ENCODE measurements around the gene ISY1. TPM values are rescaled to one million over a fixed set of nuclear protein-coding genes. Genes with fewer than 3 reads are reported as not detected.

Gene ISY1
- total and polyA plus RNA-seq, 8 donors: 29.1 to 60.0 (median 49.5) TPM

- no peaks in the 10 kb centered on the region for H3K36me3 ChIP-seq
- H3K4me1 ChIP-seq: peaks cover 6 to 10% of the 10 kb centered on the region in 2 donors
- intact Hi-C loops (cut with DNase I): no loop called here
- no peak overlapping the region for H3K27ac ChIP-seq
- ATAC-seq: no peak
- H3K9me3 ChIP-seq: no peaks in the 10 kb centered on the region
- no peaks in the 10 kb centered on the region for H3K27me3 ChIP-seq
- no peak for DNase-seq
- no peak for TF ChIP-seq CTCF (IDR thresholded peaks at IDR 0.05)
- no peak overlapping the region for H3K4me3 ChIP-seq
These were observed 75.0 kb downstream of the ISY1 start for GRCh38 chr3:129085818-129086217.

- no peak overlapping the region for H3K27ac ChIP-seq
- TF ChIP-seq CTCF (IDR thresholded peaks at IDR 0.05): no peak
These were observed 75.6 kb downstream of the ISY1 start for GRCh38 chr3:129085165-129085715.

GRCh38 chr3:129084501-129084900 is 76.4 kb downstream of the ISY1 start:
- no peak overlapping the region for H3K27ac ChIP-seq
- H3K4me1 ChIP-seq: peaks cover 6 to 10% of the 10 kb centered on the region in 2 donors
- no peak for TF ChIP-seq CTCF (IDR thresholded peaks at IDR 0.05)
- ATAC-seq: no peak
- intact Hi-C loops (cut with DNase I): no loop called here
- H3K9me3 ChIP-seq: no peaks in the 10 kb centered on the region
- H3K36me3 ChIP-seq: no peaks in the 10 kb centered on the region
- no peaks in the 10 kb centered on the region for H3K27me3 ChIP-seq
- no peak for DNase-seq
- no peak overlapping the region for H3K4me3 ChIP-seq

More at GRCh38 chr3:129085165-129085715, 75.6 kb downstream of the ISY1 start:
- Histone ChIP-seq H3K4me3 (no peak overlapping the region), H3K36me3 (no peaks in the 10 kb centered on the region), H3K4me1 (peaks cover 6 to 10% of the 10 kb centered on the region in 2 donors), H3K9me3 (no peaks in the 10 kb centered on the region), H3K27me3 (no peaks in the 10 kb centered on the region)
- ATAC-seq (no peak), DNase-seq (no peak)
- intact Hi-C loops (cut with DNase I): no loop called here

GRCh38 chr3:129082026-129082425 is 78.8 kb downstream of the ISY1 start:
- Histone ChIP-seq H3K36me3 (no peaks in the 10 kb centered on the region), H3K27me3 (no peaks in the 10 kb centered on the region), H3K4me3 (no peak overlapping the region), H3K4me1 (peaks cover 5 to 7% of the 10 kb centered on the region in 2 donors), H3K27ac (no peak overlapping the region), H3K9me3 (no peaks in the 10 kb centered on the region)
- DNase-seq (no peak), ATAC-seq (no peak)
- TF ChIP-seq CTCF (IDR thresholded peaks at IDR 0.05): no peak
- intact Hi-C loops (cut with DNase I): no loop called here

GRCh38 chr3:129081503-129081902 is 79.4 kb downstream of the ISY1 start:
- intact Hi-C loops (cut with DNase I): no loop called here
- H3K4me3 ChIP-seq: no peak overlapping the region
- H3K36me3 ChIP-seq: no peaks in the 10 kb centered on the region
- H3K27ac ChIP-seq: no peak overlapping the region
- no peak for DNase-seq
- TF ChIP-seq CTCF (IDR thresholded peaks at IDR 0.05): no peak
- no peaks in the 10 kb centered on the region for H3K27me3 ChIP-seq
- no peaks in the 10 kb centered on the region for H3K9me3 ChIP-seq
- ATAC-seq: no peak
- peaks cover 5 to 6% of the 10 kb centered on the region in 2 donors for H3K4me1 ChIP-seq
